ENCODE data around the gene METRNL. TPM values are rescaled to one million over a fixed set of nuclear protein-coding genes. Genes with fewer than 3 reads are reported as not detected.

The METRNL gene
- total RNA-seq, 1 experiment from 2014 or later = 58.7 TPM

DNA sequence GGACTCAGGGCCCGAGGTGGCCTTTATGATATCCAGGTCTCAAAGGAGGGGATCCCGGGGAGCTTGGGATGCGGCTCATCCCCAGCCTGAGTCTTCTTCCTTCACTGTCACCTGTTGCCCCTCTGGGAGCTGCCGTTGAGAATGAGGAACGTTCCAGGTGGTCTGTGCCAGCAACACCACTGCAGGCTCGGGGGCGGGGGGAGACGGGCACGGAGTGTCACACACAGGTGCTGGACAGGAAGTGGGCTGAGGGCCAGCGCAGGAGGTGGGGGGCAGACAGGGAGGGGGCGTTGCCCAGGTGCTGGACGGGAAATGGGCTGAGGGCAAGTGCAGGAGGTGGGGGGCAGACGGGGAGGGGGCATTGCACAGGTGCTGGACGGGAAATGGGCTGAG lies 28.2 kb downstream of the METRNL start (continued):
- TF ChIP-seq, protein P1, sequence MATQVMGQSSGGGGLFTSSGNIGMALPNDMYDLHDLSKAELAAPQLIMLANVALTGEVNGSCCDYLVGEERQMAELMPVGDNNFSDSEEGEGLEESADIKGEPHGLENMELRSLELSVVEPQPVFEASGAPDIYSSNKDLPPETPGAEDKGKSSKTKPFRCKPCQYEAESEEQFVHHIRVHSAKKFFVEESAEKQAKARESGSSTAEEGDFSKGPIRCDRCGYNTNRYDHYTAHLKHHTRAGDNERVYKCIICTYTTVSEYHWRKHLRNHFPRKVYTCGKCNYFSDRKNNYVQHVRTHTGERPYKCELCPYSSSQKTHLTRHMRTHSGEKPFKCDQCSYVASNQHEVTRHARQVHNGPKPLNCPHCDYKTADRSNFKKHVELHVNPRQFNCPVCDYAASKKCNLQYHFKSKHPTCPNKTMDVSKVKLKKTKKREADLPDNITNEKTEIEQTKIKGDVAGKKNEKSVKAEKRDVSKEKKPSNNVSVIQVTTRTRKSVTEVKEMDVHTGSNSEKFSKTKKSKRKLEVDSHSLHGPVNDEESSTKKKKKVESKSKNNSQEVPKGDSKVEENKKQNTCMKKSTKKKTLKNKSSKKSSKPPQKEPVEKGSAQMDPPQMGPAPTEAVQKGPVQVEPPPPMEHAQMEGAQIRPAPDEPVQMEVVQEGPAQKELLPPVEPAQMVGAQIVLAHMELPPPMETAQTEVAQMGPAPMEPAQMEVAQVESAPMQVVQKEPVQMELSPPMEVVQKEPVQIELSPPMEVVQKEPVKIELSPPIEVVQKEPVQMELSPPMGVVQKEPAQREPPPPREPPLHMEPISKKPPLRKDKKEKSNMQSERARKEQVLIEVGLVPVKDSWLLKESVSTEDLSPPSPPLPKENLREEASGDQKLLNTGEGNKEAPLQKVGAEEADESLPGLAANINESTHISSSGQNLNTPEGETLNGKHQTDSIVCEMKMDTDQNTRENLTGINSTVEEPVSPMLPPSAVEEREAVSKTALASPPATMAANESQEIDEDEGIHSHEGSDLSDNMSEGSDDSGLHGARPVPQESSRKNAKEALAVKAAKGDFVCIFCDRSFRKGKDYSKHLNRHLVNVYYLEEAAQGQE (IDR thresholded peaks at IDR 0.05; ENCODE audit: low read depth) = no peak
- no peak for TF ChIP-seq CEBPB (IDR thresholded peaks at IDR 0.05; ENCODE audit: low read depth)
- TF ChIP-seq ZFX (IDR thresholded peaks at IDR 0.05) = no peak
- TF ChIP-seq CBX3 (IDR thresholded peaks at IDR 0.05; ENCODE audit: low read depth) = no peak
- TF ChIP-seq, protein P2, sequence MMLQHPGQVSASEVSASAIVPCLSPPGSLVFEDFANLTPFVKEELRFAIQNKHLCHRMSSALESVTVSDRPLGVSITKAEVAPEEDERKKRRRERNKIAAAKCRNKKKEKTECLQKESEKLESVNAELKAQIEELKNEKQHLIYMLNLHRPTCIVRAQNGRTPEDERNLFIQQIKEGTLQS (IDR thresholded peaks at IDR 0.05) = no peak
- TF ChIP-seq SP1 (IDR thresholded peaks at IDR 0.05; ENCODE audit: low read depth) = no peak
- no peak for TF ChIP-seq MAX (IDR thresholded peaks at IDR 0.05)
- TF ChIP-seq TCF7L2 (IDR thresholded peaks at IDR 0.05; ENCODE audit: borderline replicate concordance, extremely low read depth, insufficient read depth, insufficient read length) = no peak
- no peak for TF ChIP-seq EZH2 (IDR thresholded peaks at IDR 0.05)
- TF ChIP-seq ELF1 (IDR thresholded peaks at IDR 0.05; ENCODE audit: borderline replicate concordance, low read depth) = no peak
- TF ChIP-seq SRF (IDR thresholded peaks at IDR 0.05; ENCODE audit: low read depth) = no peak
- no peak for TF ChIP-seq EGR1 (IDR thresholded peaks at IDR 0.05; ENCODE audit: low read depth)
- TF ChIP-seq RAD21 (IDR thresholded peaks at IDR 0.05; ENCODE audit: low read depth) = no peak

DNA sequence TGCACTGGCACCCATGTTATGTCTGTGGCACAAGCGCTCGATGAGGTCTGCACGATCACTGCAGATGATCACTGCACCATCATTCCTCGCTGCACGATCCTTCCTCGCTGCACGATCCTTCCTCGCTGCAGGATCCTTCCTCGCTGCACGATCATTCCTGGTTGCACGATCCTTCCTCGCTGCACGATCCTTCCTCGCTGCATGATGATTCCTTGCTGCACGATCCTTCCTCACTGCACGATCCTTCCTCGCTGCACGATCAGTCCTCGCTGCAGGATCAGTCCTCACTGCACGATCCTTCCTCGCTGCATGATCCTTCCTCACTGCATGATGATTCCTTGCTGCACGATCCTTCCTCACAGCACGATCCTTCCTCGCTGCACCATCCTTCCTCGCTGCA lies 29.3 kb downstream of the METRNL start:
- BruUV-seq (replicated peaks) = no TSS peak
- Histone ChIP-seq H4K20me1 (ENCODE audit: insufficient read depth) (no peaks in the 10 kb centered on the region), H3K9ac (ENCODE audit: low read length) (no peak overlapping the region), H3K79me2 (ENCODE audit: insufficient read depth, low read length) (no peaks in the 10 kb centered on the region), H2AFZ (ENCODE audit: low read depth, low read length, poor library complexity, severe bottlenecking) (no peak overlapping the region), H3K4me3 (replicated peaks in 1 of 2; ENCODE audit: low read depth in 1 of 2, low read length in 2 of 2) (no peak overlapping the region), H3K9me3 (ENCODE audit: control insufficient read depth in 1 of 2, insufficient read depth in 1 of 2, low read depth in 1 of 2, low read length in 2 of 2) (peaks cover 0 to 11% of the 10 kb centered on the region in 2 experiments; a peak in 1 of 4 replicates), H3K4me1 (ENCODE audit: control insufficient read depth in 1 of 2, insufficient read depth in 2 of 2, low read length in 2 of 2) (peaks cover 13 to 27% of the 10 kb centered on the region in 2 experiments), H3K36me3 (ENCODE audit: control insufficient read depth in 1 of 2, insufficient read depth in 2 of 2, low read length in 2 of 2) (no peaks in the 10 kb centered on the region), H3K27ac (ENCODE audit: low read depth, low read length) (no peak overlapping the region), H3K4me2 (ENCODE audit: low read length) (no peak overlapping the region), H3K9me2 (ENCODE audit: insufficient read depth) (no peaks in the 10 kb centered on the region), H3K27me3 (ENCODE audit: insufficient read depth, low read length) (peaks cover 3% of the 10 kb centered on the region; the same call in 1 of the 2 replicates)
- ChIA-PET RAD21 (ENCODE audit: low non-redundant PET in 1 of 2, low total read pairs in 2 of 2, uncharacterized antibody in 2 of 2, unreplicated experiment in 2 of 2) (no interaction called here), CTCF (no interaction called here), POLR2A (no interaction called here)
- DNase-seq (ENCODE audit: low read depth, low spot score) (no peak), ATAC-seq (no peak)
- intact Hi-C loops (cut with micrococcal nuclease) = no loop called here
- TF ChIP-seq ZNF274 (IDR thresholded peaks at IDR 0.05; ENCODE audit: low read depth, low read length) (no peak), YY1 (IDR thresholded peaks at IDR 0.05; ENCODE audit: extremely low read depth, insufficient replicate concordance, low read depth, low read length) (no peak), ZBTB33 (IDR thresholded peaks at IDR 0.05; ENCODE audit: extremely low read depth, insufficient replicate concordance, low read length) (no peak), FOSL1 (IDR thresholded peaks at IDR 0.05; ENCODE audit: low read depth) (no peak), MAX (IDR thresholded peaks at IDR 0.05) (no peak), CBX3 (IDR thresholded peaks at IDR 0.05; ENCODE audit: low read depth) (no peak), EZH2 (IDR thresholded peaks at IDR 0.05) (no peak)
- TF ChIP-seq, protein P3, sequence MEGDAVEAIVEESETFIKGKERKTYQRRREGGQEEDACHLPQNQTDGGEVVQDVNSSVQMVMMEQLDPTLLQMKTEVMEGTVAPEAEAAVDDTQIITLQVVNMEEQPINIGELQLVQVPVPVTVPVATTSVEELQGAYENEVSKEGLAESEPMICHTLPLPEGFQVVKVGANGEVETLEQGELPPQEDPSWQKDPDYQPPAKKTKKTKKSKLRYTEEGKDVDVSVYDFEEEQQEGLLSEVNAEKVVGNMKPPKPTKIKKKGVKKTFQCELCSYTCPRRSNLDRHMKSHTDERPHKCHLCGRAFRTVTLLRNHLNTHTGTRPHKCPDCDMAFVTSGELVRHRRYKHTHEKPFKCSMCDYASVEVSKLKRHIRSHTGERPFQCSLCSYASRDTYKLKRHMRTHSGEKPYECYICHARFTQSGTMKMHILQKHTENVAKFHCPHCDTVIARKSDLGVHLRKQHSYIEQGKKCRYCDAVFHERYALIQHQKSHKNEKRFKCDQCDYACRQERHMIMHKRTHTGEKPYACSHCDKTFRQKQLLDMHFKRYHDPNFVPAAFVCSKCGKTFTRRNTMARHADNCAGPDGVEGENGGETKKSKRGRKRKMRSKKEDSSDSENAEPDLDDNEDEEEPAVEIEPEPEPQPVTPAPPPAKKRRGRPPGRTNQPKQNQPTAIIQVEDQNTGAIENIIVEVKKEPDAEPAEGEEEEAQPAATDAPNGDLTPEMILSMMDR (IDR thresholded peaks at IDR 0.05 in 2 of 3, conservative IDR thresholded peaks at IDR 0.05 in 1 of 3; ENCODE audit: borderline replicate concordance in 1 of 3, insufficient read depth in 1 of 3, low read depth in 2 of 3, low read length in 2 of 3) = no peak
